PC-9 (cell line): Measurements from ENCODE around the gene SSR1. TPM values are rescaled to one million over a fixed set of nuclear protein-coding genes. Genes with fewer than 3 reads are reported as not detected.
A peak's percentile ranks its signal among the peaks of the same experiment; 100 is the strongest.

ENCODE experiments used
- BruUV-seq: library from RNA; stranded (reverse); fragments of 400-500 nt; replicated peaks from 2 replicates; lab custom pipeline; 2021; lab: Mats Ljungman, UMichigan
- CTCF ChIA-PET: fragments of 300-600 bp; sonication (Branson Sonifier 250); formaldehyde crosslinking; loops from one replicate; lab custom pipeline; 2022; ENCODE audit warnings: antibody characterized with exemption; lab: Charles Lee
- POLR2A ChIA-PET: fragments of 300-600 bp; sonication (Branson Sonifier 250); formaldehyde crosslinking; loops from one replicate; lab custom pipeline; 2022; ENCODE audit warnings: antibody characterized with exemption; ENCODE audit not compliant: unreplicated experiment; lab: Charles Lee
- DNase-seq, 2 experiments: peaks; one replicate each; pipeline versions ENCODE4 v3.0.0 to v3.0.0-alpha.2; 2015 to 2022; ENCODE audit warnings: mixed read lengths in 1 of 2
- H2AFZ ChIP-seq: fragments of 200-600 bp; sonication (generic); 2 replicates; pipeline ENCODE4 v1.8.1; 2017; ENCODE audit warnings: antibody characterized with exemption
- H3F3A ChIP-seq: fragments of 200-600 bp; sonication (generic); 2 replicates; pipeline ENCODE4 v1.8.1; 2017; ENCODE audit warnings: antibody characterized with exemption, mild to moderate bottlenecking, low read depth; ENCODE audit not compliant: insufficient read depth
- H3K27ac ChIP-seq: fragments of 200-600 bp; sonication (generic); 2 replicates; pipeline ENCODE4 v1.6.1; 2016; ENCODE audit warnings: mixed run types
- H3K27me3 ChIP-seq: fragments of 200-600 bp; sonication (generic); 2 replicates; pipeline ENCODE4 v1.6.1; 2016; ENCODE audit warnings: low read depth, mixed run types; ENCODE audit not compliant: insufficient read depth
- H3K36me3 ChIP-seq: fragments of 200-600 bp; sonication (generic); 2 replicates; pipeline ENCODE4 v1.6.1; 2016; ENCODE audit warnings: low read depth, mixed run types
- H3K4me1 ChIP-seq: fragments of 200-600 bp; sonication (generic); replicated peaks from 2 replicates; pipeline ENCODE4 v1.6.1; 2016; ENCODE audit warnings: mixed run types; ENCODE audit not compliant: insufficient read depth
- H3K4me2 ChIP-seq: fragments of 200-600 bp; sonication (generic); 2 replicates; pipeline ENCODE4 v1.6.1; 2017; ENCODE audit warnings: mixed run types
- H3K4me3 ChIP-seq: fragments of 200-600 bp; sonication (generic); 2 replicates; pipeline ENCODE4 v1.6.1; 2016; ENCODE audit warnings: mixed run types
- H3K79me2 ChIP-seq: fragments of 200-600 bp; sonication (generic); 2 replicates; pipeline ENCODE4 v1.6.1; 2017; ENCODE audit warnings: low read depth, mixed run types
- H3K9me2 ChIP-seq: fragments of 200-600 bp; sonication (generic); 2 replicates; pipeline ENCODE4 v1.8.1; 2017; ENCODE audit warnings: mild to moderate bottlenecking; ENCODE audit not compliant: insufficient read depth
- H3K9me3 ChIP-seq: fragments of 200-600 bp; sonication (generic); 2 replicates; pipeline ENCODE4 v1.8.1; 2016; ENCODE audit warnings: low read depth; ENCODE audit not compliant: insufficient read depth
- H4K20me1 ChIP-seq: fragments of 200-600 bp; sonication (generic); 2 replicates; pipeline ENCODE4 v1.8.1; 2017; ENCODE audit not compliant: insufficient read depth
- CTCF ChIP-seq: fragments of 200-600 bp; sonication (generic); conservative IDR thresholded peaks from 2 replicates; pipeline ENCODE4 v1.6.1; 2017; ENCODE audit warnings: mixed run types, antibody characterized with exemption, mild to moderate bottlenecking, moderate library complexity
- EZH2 ChIP-seq: fragments of 200-600 bp; sonication (generic); IDR thresholded peaks from 2 replicates; pipeline ENCODE4 v1.8.0; 2017; ENCODE audit warnings: antibody characterized with exemption, low read depth
- intact Hi-C: fragments of 100-400 bp; cut with micrococcal nuclease; formaldehyde crosslinking; loops from one replicate; pipeline ENCODE4 v1.10.0; 2022; ENCODE audit not compliant: unreplicated experiment
- total RNA-seq: library from RNA; stranded (reverse); gene quantifications from 2 replicates; pipeline ENCODE4 v1.2.3, GENCODE V29; 2021

The SSR1 gene
- total RNA-seq, 1 experiment from 2014 or later: 118 TPM

GRCh38 chr6:7257521-7258230 lies 55.3 kb downstream of the SSR1 start:
- DNase-seq: no peak

GRCh38 chr6:7256785-7257184 lies 56.2 kb downstream of the SSR1 start:
- Histone ChIP-seq H3K9me2 (no peaks in the 10 kb centered on the region), H3K27me3 (no peaks in the 10 kb centered on the region), H3K4me3 (no peak overlapping the region), H3K27ac (no peak overlapping the region), H3K79me2 (no peaks in the 10 kb centered on the region), H3K36me3 (no peaks in the 10 kb centered on the region), H4K20me1 (no peaks in the 10 kb centered on the region; the same call in 1 of the 2 replicates), H3K9me3 (no peaks in the 10 kb centered on the region), H2AFZ (no peak overlapping the region), H3K4me2 (no peak overlapping the region), H3K4me1 (peaks cover 7% of the 10 kb centered on the region), H3F3A (no peaks in the 10 kb centered on the region)
- TF ChIP-seq CTCF: no peak
- TF ChIP-seq EZH2: no peak
- DNase-seq: no peak
- POLR2A ChIA-PET: no interaction called here
- intact Hi-C loops: no loop called here
- CTCF ChIA-PET: no interaction called here
- no TSS peak for BruUV-seq

More at GRCh38 chr6:7257521-7258230, 55.3 kb downstream of the SSR1 start:
- BruUV-seq: no TSS peak
- H3K4me1 ChIP-seq: peaks cover 7% of the 10 kb centered on the region
- H3K9me2 ChIP-seq: no peaks in the 10 kb centered on the region
- TF ChIP-seq CTCF (no peak), EZH2 (no peak)
- H3K27me3 ChIP-seq: no peaks in the 10 kb centered on the region
- no peaks in the 10 kb centered on the region for H3K79me2 ChIP-seq
- no peaks in the 10 kb centered on the region for H3K36me3 ChIP-seq
- no peak overlapping the region for H2AFZ ChIP-seq
- no peak overlapping the region for H3K4me2 ChIP-seq
- intact Hi-C loops: no loop called here
- CTCF ChIA-PET: no interaction called here
- H4K20me1 ChIP-seq: no peaks in the 10 kb centered on the region
- H3F3A ChIP-seq: no peaks in the 10 kb centered on the region
- H3K27ac ChIP-seq: no peak overlapping the region
- POLR2A ChIA-PET: no interaction called here
- H3K9me3 ChIP-seq: no peaks in the 10 kb centered on the region
- H3K4me3 ChIP-seq: no peak overlapping the region

- TF ChIP-seq EZH2 (no peak), CTCF (no peak)
- no peak for DNase-seq
- no peaks in the 10 kb centered on the region for H3K79me2 ChIP-seq
- H3F3A ChIP-seq: no peaks in the 10 kb centered on the region
- CTCF ChIA-PET: interaction anchor here (0.6 kb wide), 1 partner anchor 579 kb away, joined by 5 read pairs; no protein-coding TSS in a partner anchor
- no peaks in the 10 kb centered on the region for H3K27me3 ChIP-seq
- H3K9me3 ChIP-seq: no peaks in the 10 kb centered on the region
- H4K20me1 ChIP-seq: no peaks in the 10 kb centered on the region; the same call in 1 of the 2 replicates
- H3K36me3 ChIP-seq: no peaks in the 10 kb centered on the region
- no peak overlapping the region for H3K4me3 ChIP-seq
- intact Hi-C loops: no loop called here
- H3K27ac ChIP-seq: no peak overlapping the region
- no peak overlapping the region for H2AFZ ChIP-seq
- H3K4me2 ChIP-seq: no peak overlapping the region
- BruUV-seq: TSS peak; percentile 12
- H3K4me1 ChIP-seq: peaks cover 7% of the 10 kb centered on the region
- H3K9me2 ChIP-seq: no peaks in the 10 kb centered on the region
- POLR2A ChIA-PET: no interaction called here
These were observed 57.1 kb downstream of the SSR1 start for GRCh38 chr6:7255918-7256317.
